Measurements from ENCODE around the gene TMEM184B.

Gene TMEM184B

GRCh38 chr22:38308791-38309498, 36.1 kb upstream of the TMEM184B start:
- no peak for DNase-seq (ENCODE audit: low read depth)

GRCh38 chr22:38305471-38306448, 33.0 kb upstream of the TMEM184B start:
- peak; percentile 64 for DNase-seq (ENCODE audit: low read depth)

- no peak for DNase-seq (ENCODE audit: low read depth)
Measured at GRCh38 chr22:38304526-38304925, 31.7 kb upstream of the TMEM184B start.

- DNase-seq (ENCODE audit: low read depth) = no peak
Measured at GRCh38 chr22:38303974-38304373, 31.2 kb upstream of the TMEM184B start.

GRCh38 chr22:38302906-38303305, 30.1 kb upstream of the TMEM184B start:
- no peak for DNase-seq (ENCODE audit: low read depth)

- DNase-seq (ENCODE audit: low read depth) = no peak
Measured at GRCh38 chr22:38300946-38301345, 28.1 kb upstream of the TMEM184B start.

GRCh38 chr22:38300197-38300945, 27.6 kb upstream of the TMEM184B start:
- DNase-seq (ENCODE audit: low read depth) = no peak

- no peak for DNase-seq (ENCODE audit: low read depth)
Measured at GRCh38 chr22:38299770-38300102, 26.9 kb upstream of the TMEM184B start.

- DNase-seq (ENCODE audit: low read depth) = peak; percentile 100
Measured at GRCh38 chr22:38298312-38299005, 25.6 kb upstream of the TMEM184B start.

GRCh38 chr22:38296372-38296771, 23.6 kb upstream of the TMEM184B start:
- no peak for DNase-seq (ENCODE audit: low read depth)

GRCh38 chr22:38295863-38296262, 23.1 kb upstream of the TMEM184B start:
- no peak for DNase-seq (ENCODE audit: low read depth)

GRCh38 chr22:38295339-38295738, 22.5 kb upstream of the TMEM184B start:
- DNase-seq (ENCODE audit: low read depth) = no peak

- DNase-seq (ENCODE audit: low read depth) = no peak
Measured at GRCh38 chr22:38294193-38294592, 21.4 kb upstream of the TMEM184B start.

GRCh38 chr22:38292694-38293093, 19.9 kb upstream of the TMEM184B start:
- no peak for DNase-seq (ENCODE audit: low read depth)

- DNase-seq (ENCODE audit: low read depth) = no peak
Measured at GRCh38 chr22:38291201-38291777, 18.5 kb upstream of the TMEM184B start.

GRCh38 chr22:38290347-38290746, 17.5 kb upstream of the TMEM184B start:
- no peak for DNase-seq (ENCODE audit: low read depth)

GRCh38 chr22:38289583-38290082, 16.8 kb upstream of the TMEM184B start:
- no peak for DNase-seq (ENCODE audit: low read depth)

- no peak for DNase-seq (ENCODE audit: low read depth)
Measured at GRCh38 chr22:38286915-38287669, 14.3 kb upstream of the TMEM184B start.

- DNase-seq (ENCODE audit: low read depth) = no peak
Measured at GRCh38 chr22:38285018-38285417, 12.2 kb upstream of the TMEM184B start.

GRCh38 chr22:38284042-38284402, 11.2 kb upstream of the TMEM184B start:
- peak; percentile 78 for DNase-seq (ENCODE audit: low read depth)

GRCh38 chr22:38282397-38282796, 9.6 kb upstream of the TMEM184B start:
- DNase-seq (ENCODE audit: low read depth) = no peak
